Calu3 (cell line): ENCODE data around the gene METRN. TPM values are rescaled to one million over a fixed set of nuclear protein-coding genes. Genes with fewer than 3 reads are reported as not detected.

Experiments used
- BruUV-seq: library from RNA; stranded (reverse); fragments of 400-500 nt; replicated peaks from 2 replicates; lab custom pipeline; 2021; lab: Mats Ljungman, UMichigan
- CTCF ChIA-PET: fragments of 300-600 bp; sonication (Branson Sonifier 250); formaldehyde crosslinking; loops from one replicate; lab custom pipeline; 2022; ENCODE audit warnings: antibody characterized with exemption; lab: Charles Lee
- DNase-seq: peaks from one replicate; pipeline ENCODE4 v3.0.0; 2022
- H3K27ac Mint-ChIP-seq: one replicate; pipeline ENCODE4 v1.8.0; 2022; ENCODE audit warnings: mixed read lengths; ENCODE audit not compliant: unreplicated experiment
- H3K27me3 Mint-ChIP-seq: one replicate; pipeline ENCODE4 v1.8.0; 2022; ENCODE audit warnings: mixed read lengths; ENCODE audit not compliant: unreplicated experiment
- H3K36me3 Mint-ChIP-seq: one replicate; pipeline ENCODE4 v1.8.0; 2022; ENCODE audit warnings: mild to moderate bottlenecking, moderate library complexity, mixed read lengths; ENCODE audit not compliant: insufficient read depth, unreplicated experiment
- H3K4me1 Mint-ChIP-seq: one replicate; pipeline ENCODE4 v1.8.0; 2022; ENCODE audit warnings: mild to moderate bottlenecking, low read depth, mixed read lengths; ENCODE audit not compliant: unreplicated experiment
- H3K4me3 Mint-ChIP-seq: one replicate; pipeline ENCODE4 v1.8.0; 2022; ENCODE audit warnings: mild to moderate bottlenecking, low read depth, moderate library complexity, mixed read lengths; ENCODE audit not compliant: unreplicated experiment
- H3K9me3 Mint-ChIP-seq: one replicate; pipeline ENCODE4 v1.8.0; 2022; ENCODE audit warnings: low read depth, mixed read lengths; ENCODE audit not compliant: unreplicated experiment
- intact Hi-C: fragments of 100-400 bp; cut with micrococcal nuclease; formaldehyde crosslinking; loops from one replicate; pipeline ENCODE4 v1.10.0; 2022; ENCODE audit not compliant: unreplicated experiment
- total RNA-seq: library from RNA; stranded (reverse); gene quantifications from 2 replicates; pipeline ENCODE4 v1.2.3, GENCODE V29; 2022
- TF ChIP-seq, protein P1 (sequence below): fragments of 200-600 bp; IDR thresholded peaks from one replicate; pipeline ENCODE4 v1.8.0; 2022; ENCODE audit warnings: antibody characterized with exemption; ENCODE audit not compliant: unreplicated experiment

Gene METRN
- total RNA-seq, 1 experiment from 2014 or later = 51.7 TPM

- Mint-ChIP-seq H3K27me3 (peaks cover 40% of the 10 kb centered on the region), H3K27ac (peak within 1 kb of the TSS; percentile 46), H3K4me3 (peak within 1 kb of the TSS; percentile 55), H3K9me3 (no peaks in the 10 kb centered on the region), H3K4me1 (peaks cover 23% of the 10 kb centered on the region), H3K36me3 (peaks cover 5% of the 10 kb centered on the region)
- TF ChIP-seq, protein P1, sequence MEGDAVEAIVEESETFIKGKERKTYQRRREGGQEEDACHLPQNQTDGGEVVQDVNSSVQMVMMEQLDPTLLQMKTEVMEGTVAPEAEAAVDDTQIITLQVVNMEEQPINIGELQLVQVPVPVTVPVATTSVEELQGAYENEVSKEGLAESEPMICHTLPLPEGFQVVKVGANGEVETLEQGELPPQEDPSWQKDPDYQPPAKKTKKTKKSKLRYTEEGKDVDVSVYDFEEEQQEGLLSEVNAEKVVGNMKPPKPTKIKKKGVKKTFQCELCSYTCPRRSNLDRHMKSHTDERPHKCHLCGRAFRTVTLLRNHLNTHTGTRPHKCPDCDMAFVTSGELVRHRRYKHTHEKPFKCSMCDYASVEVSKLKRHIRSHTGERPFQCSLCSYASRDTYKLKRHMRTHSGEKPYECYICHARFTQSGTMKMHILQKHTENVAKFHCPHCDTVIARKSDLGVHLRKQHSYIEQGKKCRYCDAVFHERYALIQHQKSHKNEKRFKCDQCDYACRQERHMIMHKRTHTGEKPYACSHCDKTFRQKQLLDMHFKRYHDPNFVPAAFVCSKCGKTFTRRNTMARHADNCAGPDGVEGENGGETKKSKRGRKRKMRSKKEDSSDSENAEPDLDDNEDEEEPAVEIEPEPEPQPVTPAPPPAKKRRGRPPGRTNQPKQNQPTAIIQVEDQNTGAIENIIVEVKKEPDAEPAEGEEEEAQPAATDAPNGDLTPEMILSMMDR = no peak
- CTCF ChIA-PET = interaction anchor here (0.8 to 1.4 kb wide), 6 partner anchors 10 to 41 kb away, joined by 3 to 5 read pairs (median 4); partner anchors contain the start of gene CIAO3
- intact Hi-C loops = no loop called here
- DNase-seq = peak; percentile 72
- BruUV-seq = TSS peak; percentile 44
These were observed 45.8 kb downstream of the METRN start, which contains the start of gene MSLN for GRCh38 chr16:760545-761343. Gene MSLN, plus strand, starts transcription at chr16:760734. Its CDS starts 1,947 bp downstream, at chr16:762681.

- no peak overlapping the region for H3K27ac Mint-ChIP-seq
These were observed 47.0 kb downstream of the METRN start for GRCh38 chr16:761625-762513.

DNA sequence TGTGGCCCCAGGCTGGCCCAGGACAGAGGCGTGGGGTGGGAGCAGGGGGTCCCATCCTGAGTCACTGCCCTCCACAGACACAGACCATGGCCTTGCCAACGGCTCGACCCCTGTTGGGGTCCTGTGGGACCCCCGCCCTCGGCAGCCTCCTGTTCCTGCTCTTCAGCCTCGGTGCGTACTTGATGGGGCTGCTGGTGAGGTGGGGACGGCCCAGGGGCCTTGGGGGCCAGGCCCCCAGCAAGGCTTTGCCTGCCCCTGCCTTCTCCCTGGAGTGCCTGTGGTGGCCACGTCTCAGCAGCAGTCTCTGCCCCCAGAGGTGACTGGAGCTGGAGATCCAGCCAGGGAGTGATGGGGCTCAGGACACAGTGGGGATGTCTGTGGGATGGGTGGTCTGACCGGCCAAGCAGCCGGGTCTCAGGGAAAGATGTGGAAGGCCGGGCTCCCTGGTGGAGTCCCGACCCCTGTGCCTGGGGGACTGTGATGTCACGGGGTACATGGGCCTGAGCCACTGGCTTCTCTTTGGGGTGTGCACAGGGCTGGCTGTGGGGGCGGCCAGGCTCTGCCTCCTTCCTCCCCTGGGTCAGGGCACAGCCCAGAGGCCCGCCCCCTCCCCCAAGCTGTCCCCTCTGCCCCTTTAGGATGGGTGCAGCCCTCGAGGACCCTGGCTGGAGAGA lies 47.8 kb downstream of the METRN start:
- peaks cover 20% of the 10 kb centered on the region for H3K27me3 Mint-ChIP-seq
- no peak for DNase-seq
- intact Hi-C loops = no loop called here
- H3K9me3 Mint-ChIP-seq = no peaks in the 10 kb centered on the region
- no peak overlapping the region for H3K4me3 Mint-ChIP-seq
- TF ChIP-seq, protein P1 = no peak
- CTCF ChIA-PET = no interaction called here
- H3K36me3 Mint-ChIP-seq = peaks cover 5% of the 10 kb centered on the region
- peaks cover 23% of the 10 kb centered on the region for H3K4me1 Mint-ChIP-seq
- no TSS peak for BruUV-seq
- no peak overlapping the region for H3K27ac Mint-ChIP-seq

More at GRCh38 chr16:761625-762513, 47.0 kb downstream of the METRN start:
- no peak for DNase-seq
- CTCF ChIA-PET = interaction anchor here (0.9 to 1.3 kb wide), 4 partner anchors 11 to 42 kb away, joined by 3 to 5 read pairs (median 4); partner anchors contain the start of gene CIAO3
- intact Hi-C loops = no loop called here
- BruUV-seq = no TSS peak
- Mint-ChIP-seq H3K36me3 (peaks cover 5% of the 10 kb centered on the region), H3K4me3 (peak overlapping the region; percentile 55), H3K4me1 (peaks cover 23% of the 10 kb centered on the region), H3K9me3 (no peaks in the 10 kb centered on the region), H3K27me3 (peaks cover 29% of the 10 kb centered on the region)
- TF ChIP-seq, protein P1 = no peak
